IPS-20b (cell line): ENCODE measurements around the gene MAP3K9.

Experiments used
- H3K27ac ChIP-seq: one replicate; pipeline ENCODE4 v1.5.1; 2013; ENCODE audit warnings: low read length
- H3K27me3 ChIP-seq: 2 replicates; pipeline ENCODE4 v1.6.1; 2013; ENCODE audit warnings: mild to moderate bottlenecking, low read length, inconsistent platforms; ENCODE audit not compliant: insufficient read depth
- H3K36me3 ChIP-seq: 2 replicates; pipeline ENCODE4 v1.6.1; 2013; ENCODE audit warnings: low read depth, mild to moderate bottlenecking, inconsistent platforms, low read length, moderate library complexity; ENCODE audit not compliant: insufficient read depth
- H3K4me1 ChIP-seq: 2 replicates; pipeline ENCODE4 v1.6.1; 2013; ENCODE audit warnings: mild to moderate bottlenecking, control low read depth, inconsistent platforms, low read length, moderate library complexity; ENCODE audit not compliant: insufficient read depth
- H3K4me3 ChIP-seq: 2 replicates; pipeline ENCODE4 v1.5.1; 2013; ENCODE audit warnings: mild to moderate bottlenecking, low read length, inconsistent platforms
- H3K9ac ChIP-seq: 2 replicates; pipeline ENCODE4 v1.6.1; 2013; ENCODE audit warnings: low read depth, mild to moderate bottlenecking, inconsistent platforms, low read length, moderate library complexity
- H3K9me3 ChIP-seq: 2 replicates; pipeline ENCODE4 v1.6.1; 2013; ENCODE audit warnings: mild to moderate bottlenecking, low read depth, low read length, inconsistent platforms; ENCODE audit not compliant: insufficient read depth

MAP3K9 gene

GRCh38 chr14:70779667-70780066, 29.6 kb downstream of the MAP3K9 start:
- no peaks in the 10 kb centered on the region for H3K4me1 ChIP-seq
- H3K9me3 ChIP-seq = no peaks in the 10 kb centered on the region
- no peaks in the 10 kb centered on the region for H3K36me3 ChIP-seq
- H3K27me3 ChIP-seq = no peaks in the 10 kb centered on the region
- no peak overlapping the region for H3K27ac ChIP-seq
- H3K4me3 ChIP-seq = no peak overlapping the region
- H3K9ac ChIP-seq = no peak overlapping the region

DNA sequence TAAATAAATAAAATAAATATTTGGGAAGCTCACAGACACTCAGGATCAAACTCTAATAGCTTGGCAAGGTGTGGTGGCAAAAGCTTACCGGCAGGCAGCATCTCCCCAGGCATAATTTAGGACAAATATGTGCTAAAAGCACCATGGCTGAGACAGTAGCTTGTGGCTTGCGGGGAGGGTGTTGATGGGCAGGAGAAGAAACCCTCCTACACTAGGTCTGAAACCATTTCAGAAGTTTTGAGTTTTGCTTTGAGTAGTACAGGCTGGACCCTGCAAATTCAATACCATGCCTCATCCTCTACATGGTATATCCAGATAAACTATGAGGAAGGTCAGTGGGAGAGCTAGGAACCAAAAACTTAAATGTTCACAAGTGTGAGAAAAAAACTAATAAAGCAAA, 33.1 kb downstream of the MAP3K9 start:
- Histone ChIP-seq H3K4me3 (no peak overlapping the region), H3K27me3 (no peaks in the 10 kb centered on the region), H3K27ac (no peak overlapping the region), H3K9me3 (no peaks in the 10 kb centered on the region), H3K36me3 (no peaks in the 10 kb centered on the region), H3K4me1 (peaks cover 10% of the 10 kb centered on the region), H3K9ac (no peak overlapping the region)

DNA sequence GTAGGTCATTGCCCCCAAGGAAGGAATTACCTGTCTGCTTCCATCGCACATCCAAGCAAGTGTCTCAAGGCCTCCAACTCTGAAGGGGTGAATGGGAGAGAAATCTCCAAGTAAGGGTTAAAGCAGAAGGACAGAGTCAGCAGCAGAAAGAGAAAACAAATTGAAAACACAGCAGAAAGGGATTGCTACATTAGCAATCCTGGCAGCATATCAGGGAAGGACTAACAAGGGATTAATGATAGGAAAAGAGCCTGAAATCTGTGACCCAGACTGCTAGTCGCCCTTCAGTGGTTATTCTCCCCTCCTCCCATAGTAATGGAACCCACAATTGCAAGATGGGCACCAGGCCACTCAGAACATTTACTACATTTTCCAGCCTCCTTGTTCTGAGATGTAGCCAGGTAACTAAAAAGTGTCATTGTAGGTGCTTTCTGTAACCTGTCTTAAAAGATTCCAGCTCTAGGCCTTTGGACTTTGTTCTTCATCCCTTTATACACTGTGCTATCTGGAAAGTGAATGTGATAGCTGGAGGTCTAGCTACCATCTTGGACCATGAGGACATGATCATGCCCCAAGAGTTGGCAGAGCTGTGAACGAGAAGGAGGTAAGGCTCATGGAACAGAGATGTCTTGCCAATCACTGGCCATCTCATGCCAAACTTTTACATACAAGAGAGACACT, 36.0 kb downstream of the MAP3K9 start:
- Histone ChIP-seq H3K4me3 (no peak overlapping the region), H3K4me1 (peaks cover 10% of the 10 kb centered on the region), H3K9ac (no peak overlapping the region), H3K27me3 (no peaks in the 10 kb centered on the region), H3K36me3 (no peaks in the 10 kb centered on the region), H3K9me3 (no peaks in the 10 kb centered on the region), H3K27ac (no peak overlapping the region)

- Histone ChIP-seq H3K27me3 (no peaks in the 10 kb centered on the region), H3K9me3 (no peaks in the 10 kb centered on the region), H3K36me3 (no peaks in the 10 kb centered on the region), H3K4me1 (peaks cover 10% of the 10 kb centered on the region), H3K4me3 (no peak overlapping the region), H3K27ac (no peak overlapping the region), H3K9ac (no peak overlapping the region)
Observed at GRCh38 chr14:70771781-70772212, 37.5 kb downstream of the MAP3K9 start.

DNA sequence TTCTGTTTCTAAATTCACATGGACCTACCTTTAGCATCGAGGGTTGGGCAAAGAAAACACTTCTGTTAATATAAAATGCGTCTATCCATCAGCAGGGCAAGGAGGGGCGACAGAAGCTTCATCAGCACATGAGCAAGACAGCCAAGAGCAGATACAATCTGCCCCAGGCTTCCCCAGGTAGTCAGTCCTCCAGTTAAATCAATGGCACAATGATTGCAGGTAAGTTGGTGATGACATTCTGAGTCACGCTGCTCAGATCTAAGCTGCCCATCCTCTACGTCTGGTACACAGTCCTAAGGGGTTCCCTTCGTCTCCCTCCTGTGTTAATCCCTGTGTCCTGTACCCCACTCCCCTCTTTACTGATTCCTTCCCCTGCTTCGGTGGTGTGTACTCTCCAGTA, 38.8 kb downstream of the MAP3K9 start:
- no peaks in the 10 kb centered on the region for H3K36me3 ChIP-seq
- no peak overlapping the region for H3K9ac ChIP-seq
- no peak overlapping the region for H3K27ac ChIP-seq

GRCh38 chr14:70759398-70759797, 49.9 kb downstream of the MAP3K9 start:
- Histone ChIP-seq H3K9me3 (no peaks in the 10 kb centered on the region), H3K36me3 (peaks cover 45% of the 10 kb centered on the region), H3K4me1 (peaks cover 2% of the 10 kb centered on the region; the same call in 1 of the 2 replicates), H3K4me3 (no peak overlapping the region), H3K27ac (no peak overlapping the region), H3K27me3 (no peaks in the 10 kb centered on the region), H3K9ac (no peak overlapping the region)

More for the DNA sequence above, 38.8 kb downstream of the MAP3K9 start:
- no peaks in the 10 kb centered on the region for H3K27me3 ChIP-seq
- H3K4me1 ChIP-seq = peaks cover 10% of the 10 kb centered on the region
- H3K9me3 ChIP-seq = no peaks in the 10 kb centered on the region
- no peak overlapping the region for H3K4me3 ChIP-seq

- H3K36me3 ChIP-seq = peaks cover 53% of the 10 kb centered on the region
Observed at GRCh38 chr14:70755655-70756054, 53.7 kb downstream of the MAP3K9 start.

DNA sequence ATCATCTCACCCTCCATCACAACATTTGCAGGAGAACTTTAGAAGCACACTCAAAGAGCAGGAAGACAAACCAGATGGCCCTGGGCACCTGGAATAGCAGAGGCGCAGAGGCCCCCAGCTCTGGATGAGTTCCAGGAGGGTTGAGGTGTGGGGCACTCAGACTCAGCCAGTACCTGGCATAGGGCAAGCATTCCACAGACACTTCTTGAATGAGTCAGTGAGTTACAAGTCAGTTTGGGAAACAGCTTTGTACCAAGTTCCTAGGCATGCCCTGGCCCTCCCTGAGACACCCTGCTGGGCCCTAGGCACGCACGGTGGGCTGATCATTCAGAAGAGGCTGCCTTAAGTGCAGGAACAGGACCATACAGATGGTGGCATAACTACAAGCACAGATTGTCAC, 54.3 kb downstream of the MAP3K9 start:
- H3K27ac ChIP-seq = no peak overlapping the region
- H3K4me1 ChIP-seq = peaks cover 2% of the 10 kb centered on the region; the same call in 1 of the 2 replicates
- H3K36me3 ChIP-seq = peaks cover 50% of the 10 kb centered on the region
- H3K4me3 ChIP-seq = no peak overlapping the region
- no peaks in the 10 kb centered on the region for H3K9me3 ChIP-seq
- H3K9ac ChIP-seq = no peak overlapping the region
- no peaks in the 10 kb centered on the region for H3K27me3 ChIP-seq

More at GRCh38 chr14:70755655-70756054, 53.7 kb downstream of the MAP3K9 start:
- Histone ChIP-seq H3K27ac (no peak overlapping the region), H3K9me3 (no peaks in the 10 kb centered on the region), H3K4me1 (peaks cover 2% of the 10 kb centered on the region; the same call in 1 of the 2 replicates), H3K27me3 (no peaks in the 10 kb centered on the region), H3K4me3 (no peak overlapping the region), H3K9ac (no peak overlapping the region)

DNA sequence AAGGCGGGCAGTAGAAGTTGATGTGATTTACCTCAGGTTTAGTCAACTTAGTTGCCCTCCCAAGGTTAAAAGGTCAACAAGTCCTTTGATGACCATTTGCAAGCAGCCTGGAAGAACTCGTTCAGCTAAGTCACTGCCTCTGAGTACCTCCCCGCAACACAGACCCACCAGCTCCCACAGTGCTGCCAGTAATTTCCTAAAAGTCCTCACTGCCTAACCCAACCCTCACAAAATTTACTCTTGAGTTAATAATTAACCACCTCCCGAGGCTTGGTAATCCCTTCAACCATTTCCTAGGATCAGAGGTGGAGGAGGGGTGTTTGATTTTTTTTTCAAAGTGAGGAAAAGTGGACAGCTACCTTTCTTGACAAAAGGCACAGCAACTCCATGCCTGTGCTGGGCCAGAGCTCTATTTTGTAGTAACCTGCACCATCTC, 55.8 kb downstream of the MAP3K9 start:
- peaks cover 60% of the 10 kb centered on the region for H3K36me3 ChIP-seq
- no peak overlapping the region for H3K27ac ChIP-seq

GRCh38 chr14:70748422-70748821, 60.9 kb downstream of the MAP3K9 start:
- Histone ChIP-seq H3K9me3 (no peaks in the 10 kb centered on the region), H3K27ac (no peak overlapping the region), H3K36me3 (peaks cover 62% of the 10 kb centered on the region), H3K4me1 (no peaks in the 10 kb centered on the region), H3K9ac (no peak overlapping the region), H3K4me3 (no peak overlapping the region), H3K27me3 (no peaks in the 10 kb centered on the region)

More for the DNA sequence above, 55.8 kb downstream of the MAP3K9 start:
- Histone ChIP-seq H3K27me3 (no peaks in the 10 kb centered on the region), H3K9ac (no peak overlapping the region), H3K9me3 (no peaks in the 10 kb centered on the region), H3K4me3 (no peak overlapping the region), H3K4me1 (peaks cover 2% of the 10 kb centered on the region; the same call in 1 of the 2 replicates)

DNA sequence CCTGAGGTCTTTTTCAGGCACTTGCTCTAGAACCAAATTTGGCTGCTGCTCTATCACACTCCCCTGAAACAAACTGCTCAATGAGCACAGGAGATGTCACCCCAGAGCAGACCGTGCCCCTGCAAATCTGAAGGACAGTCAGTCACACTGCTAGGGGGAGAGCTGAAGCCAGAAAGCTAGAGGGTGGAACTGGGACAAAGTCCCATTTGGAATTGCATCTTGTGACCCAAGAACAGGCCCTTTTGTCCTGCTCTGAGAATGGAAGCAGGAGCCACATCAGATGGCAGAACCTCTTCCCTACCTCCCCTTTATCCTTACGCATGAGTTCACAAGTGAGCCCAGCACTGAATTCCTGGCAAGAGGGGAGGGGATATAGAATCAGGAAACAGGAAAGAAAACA, 64.7 kb downstream of the MAP3K9 start:
- H3K27me3 ChIP-seq = no peaks in the 10 kb centered on the region
- H3K4me1 ChIP-seq = no peaks in the 10 kb centered on the region
- H3K9ac ChIP-seq = no peak overlapping the region
- H3K4me3 ChIP-seq = no peak overlapping the region
- no peak overlapping the region for H3K27ac ChIP-seq
- peaks cover 70% of the 10 kb centered on the region for H3K36me3 ChIP-seq
- no peaks in the 10 kb centered on the region for H3K9me3 ChIP-seq

GRCh38 chr14:70742316-70742715, 67.0 kb downstream of the MAP3K9 start:
- no peak overlapping the region for H3K4me3 ChIP-seq
- no peaks in the 10 kb centered on the region for H3K4me1 ChIP-seq
- no peaks in the 10 kb centered on the region for H3K27me3 ChIP-seq
- no peaks in the 10 kb centered on the region for H3K9me3 ChIP-seq
- no peak overlapping the region for H3K9ac ChIP-seq
- no peak overlapping the region for H3K27ac ChIP-seq
- H3K36me3 ChIP-seq = peaks cover 72% of the 10 kb centered on the region
